Right cardiac atrium (tissue), 5 donors: Measurements from ENCODE around the gene PEAR1. TPM values are rescaled to one million over a fixed set of nuclear protein-coding genes. Genes with fewer than 3 reads are reported as not detected.
"Not testable (repeated sequence)": the region's sequence is repeated elsewhere in the genome, so short reads cannot be mapped to it uniquely, and the experiment has no call there.

Experiments
- ATAC-seq, 2 donors: fragments of 200-7000 bp; cut with Tn5 transposase; one replicate each; pipeline versions ENCODE4 v1.8.0 to v1.9.1; 2020; ENCODE audit warnings: moderate library complexity in 2 of 2, mild to moderate bottlenecking in 1 of 2
- DNase-seq, 3 donors: peaks; one replicate each; pipeline ENCODE4 v3.0.0-alpha.2; 2020
- H3K27ac ChIP-seq: one replicate; pipeline ENCODE4 v1.5.1; 2013; ENCODE audit warnings: mild to moderate bottlenecking, low read length, control low read depth, moderate library complexity
- H3K27me3 ChIP-seq: one replicate; pipeline ENCODE4 v1.6.1; 2013; ENCODE audit not compliant: control insufficient read depth, insufficient read depth
- H3K4me1 ChIP-seq: one replicate; pipeline ENCODE4 v1.6.1; 2013; ENCODE audit warnings: low read length; ENCODE audit not compliant: control insufficient read depth, insufficient read depth
- H3K4me3 ChIP-seq: one replicate; pipeline ENCODE4 v1.5.1; 2013; ENCODE audit warnings: low read length, control low read depth
- H3K9me3 ChIP-seq: one replicate; pipeline ENCODE4 v1.6.1; 2013; ENCODE audit warnings: low read length; ENCODE audit not compliant: control insufficient read depth
- WGBS: extraction: QIAGEN DNeasy Blood & Tissue Kit; methylation state at CpG from one replicate; pipeline ENCODE4 v1.1.7; 2013; 5-methylcytosine and 5-hydroxymethylcytosine counted together
- intact Hi-C, 4 donors: fragments of 100-400 bp; cut with DNase I; formaldehyde crosslinking; loops; one replicate each; pipeline versions ENCODE4 v1.11.0 to v1.14.0; 2022 to 2023
- polyA plus RNA-seq: library from polyadenylated mRNA; stranded (reverse); fragments of 200-250 nt; gene quantifications from one replicate; pipeline ENCODE4 v1.2.3, GENCODE V29; 2013
- total RNA-seq, 4 donors: library from RNA; stranded (reverse); fragmentation: NEBNext Ultra II Directional; extraction: Animal tissue kit (Norgen Biotek cat#: 25700); gene quantifications; one replicate each; pipeline ENCODE4 v1.2.1, GENCODE V29; 2021
- donor health status: healthy with polysubstance abuse.
- donor health status: DM: no; HTN: yes; CAD: no.
- donor health status: DM: no; HTN: no; CAD: no.
- donor health status: DM: no; HTN: yes; CAD: no; lungs with severe emphysema.
- donor health status: DM: yes; HTN: yes; CAD: no.

Gene PEAR1
- total and polyA plus RNA-seq, 5 donors = 6.6 to 10.3 (median 8.4) TPM

DNA sequence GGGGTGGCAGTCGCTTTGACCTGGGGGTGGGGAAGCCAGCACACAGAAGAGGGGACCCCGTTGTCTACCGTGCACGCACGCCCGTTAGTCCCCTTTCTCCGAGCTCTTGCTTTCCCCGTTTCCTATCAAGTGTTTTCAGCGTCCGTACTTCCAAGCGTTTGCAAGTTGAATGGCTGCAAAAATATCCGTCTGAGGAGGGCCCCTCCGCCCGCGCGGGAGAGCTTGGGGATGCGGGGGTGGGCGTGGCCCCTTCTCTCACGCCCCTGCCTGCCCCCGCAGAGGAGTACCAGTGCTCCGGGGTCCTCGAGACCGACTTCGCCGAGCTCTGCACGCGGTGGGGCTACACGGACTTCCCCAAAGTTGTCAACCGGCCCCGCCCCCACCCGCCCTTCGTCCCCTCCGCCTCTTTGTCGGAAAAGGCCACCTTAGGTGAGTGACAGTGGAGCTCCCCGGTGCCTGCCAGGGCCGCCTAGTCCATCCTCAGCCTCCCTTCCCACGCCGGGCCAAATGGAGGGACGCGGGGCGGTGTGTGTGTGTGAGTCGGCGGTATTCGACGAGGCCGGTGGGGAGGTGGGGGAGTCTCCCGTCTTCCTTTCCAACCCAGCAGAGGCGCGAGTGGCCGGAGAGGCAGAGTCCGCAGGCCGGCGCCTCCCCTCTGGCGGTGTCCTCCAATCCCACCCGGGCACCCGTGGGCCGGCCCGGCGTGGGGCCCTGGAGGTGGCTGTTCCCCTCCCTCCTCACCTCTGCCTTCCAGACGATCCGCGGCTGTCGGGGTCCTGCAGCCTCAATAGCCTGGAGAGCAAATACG is 30.4 kb downstream of the PEAR1 start:
- Histone ChIP-seq H3K9me3 (no peaks in the 10 kb centered on the region), H3K27ac (no peak overlapping the region), H3K4me3 (peak overlapping the region; percentile 22), H3K27me3 (peaks cover 3% of the 10 kb centered on the region), H3K4me1 (no peaks in the 10 kb centered on the region)
- ATAC-seq (no peak), DNase-seq (peak in 2 of 3 donors; percentile 33 to 65)
- WGBS = 2% methylated on average over 64 of the region's 64 CpGs
- intact Hi-C loops = no loop called here

DNA sequence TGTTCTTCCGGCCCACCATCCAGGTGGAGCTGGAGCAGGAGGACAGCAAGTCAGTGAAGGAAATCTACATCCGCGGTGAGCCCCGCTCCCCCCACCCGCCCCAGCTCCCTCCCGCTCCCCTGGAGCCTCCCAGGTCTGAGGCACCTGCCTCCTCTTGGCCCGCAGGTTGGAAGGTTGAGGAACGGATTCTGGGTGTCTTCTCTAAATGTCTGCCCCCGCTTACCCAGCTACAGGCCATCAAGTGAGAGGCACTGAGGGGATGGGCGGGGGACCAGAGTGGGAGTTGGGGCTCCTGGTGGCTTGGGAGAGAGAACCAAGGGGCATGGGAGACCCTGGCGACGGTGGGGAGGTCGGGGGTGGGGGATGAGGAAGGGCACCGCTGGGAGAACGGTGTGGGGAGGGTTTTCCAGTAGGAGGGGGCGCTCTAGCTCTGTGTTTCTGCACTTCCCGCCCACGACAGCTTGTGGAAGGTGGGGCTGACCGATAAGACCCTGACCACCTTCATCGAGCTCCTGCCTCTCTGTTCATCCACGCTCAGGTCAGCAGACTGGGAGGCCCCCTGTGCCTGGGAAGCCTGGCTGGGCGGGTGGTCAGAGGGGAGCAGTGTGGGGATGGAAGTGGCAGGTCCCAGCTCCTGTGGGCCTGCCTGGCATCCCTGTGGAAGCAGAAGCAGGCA is 31.1 kb downstream of the PEAR1 start:
- ATAC-seq = no peak
- DNase-seq = peak in 1 of 3 donors; percentile 34
- H3K27ac ChIP-seq = no peak overlapping the region
- H3K4me3 ChIP-seq = no peak overlapping the region
- 37% methylated on average over 22 of the region's 22 CpGs for WGBS
- H3K4me1 ChIP-seq = no peaks in the 10 kb centered on the region
- peaks cover 3% of the 10 kb centered on the region for H3K27me3 ChIP-seq
- intact Hi-C loops = loop anchor here in 1 of 4 donors (5.0 kb wide), 1 partner anchor 32 kb away; the partner anchor contains the start of gene PEAR1
- no peaks in the 10 kb centered on the region for H3K9me3 ChIP-seq

DNA sequence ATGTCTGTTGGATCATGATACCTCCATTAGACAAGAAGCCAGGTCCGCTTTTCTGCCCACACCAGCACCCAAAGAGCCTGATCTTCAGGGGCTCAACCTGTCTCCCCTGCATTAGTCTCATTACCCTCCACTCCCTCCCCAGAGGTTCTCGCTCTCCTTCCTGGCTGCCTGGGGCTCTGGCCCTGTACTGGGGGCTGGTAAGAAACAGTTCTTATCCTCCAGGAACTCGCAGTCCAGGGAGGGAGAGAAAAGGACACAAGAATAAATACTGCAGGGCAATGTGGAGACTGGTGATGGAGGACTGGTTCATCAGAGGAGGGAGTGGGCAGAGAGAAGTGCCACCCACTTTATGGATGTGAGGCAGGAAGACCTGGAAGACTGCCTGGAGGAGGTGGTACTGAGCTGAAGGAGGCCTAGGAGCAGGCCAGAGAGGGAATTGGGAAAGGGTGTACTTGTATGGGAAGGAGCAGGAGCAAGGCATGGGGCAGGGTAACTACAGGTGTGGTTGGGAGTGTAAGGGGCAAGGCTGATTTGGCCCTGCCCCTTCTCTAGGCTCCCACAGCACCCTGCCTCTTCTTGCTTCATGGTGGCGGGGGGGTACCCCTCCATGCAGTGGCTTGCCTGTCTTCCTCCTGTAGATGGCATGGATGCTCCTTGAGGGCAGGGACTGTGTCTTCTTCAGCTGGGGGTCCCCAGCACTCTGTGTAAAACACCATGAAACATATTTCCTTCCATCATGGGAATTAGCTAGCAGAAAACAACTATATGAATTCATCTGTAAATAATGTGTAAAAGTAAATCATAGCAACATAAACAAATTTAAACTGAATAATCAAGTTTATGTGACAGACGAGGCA is 31.9 kb downstream of the PEAR1 start:
- intact Hi-C loops = loop anchor here in 1 of 4 donors (5.0 kb wide), 1 partner anchor 33 kb away; the partner anchor contains the start of gene PEAR1
- Histone ChIP-seq H3K4me1 (no peaks in the 10 kb centered on the region), H3K27ac (no peak overlapping the region), H3K9me3 (no peaks in the 10 kb centered on the region), H3K4me3 (no peak overlapping the region), H3K27me3 (peaks cover 3% of the 10 kb centered on the region)
- 86% methylated on average over 5 of the region's 5 CpGs for WGBS
- DNase-seq (peak in 1 of 3 donors; percentile 30), ATAC-seq (no peak)

DNA sequence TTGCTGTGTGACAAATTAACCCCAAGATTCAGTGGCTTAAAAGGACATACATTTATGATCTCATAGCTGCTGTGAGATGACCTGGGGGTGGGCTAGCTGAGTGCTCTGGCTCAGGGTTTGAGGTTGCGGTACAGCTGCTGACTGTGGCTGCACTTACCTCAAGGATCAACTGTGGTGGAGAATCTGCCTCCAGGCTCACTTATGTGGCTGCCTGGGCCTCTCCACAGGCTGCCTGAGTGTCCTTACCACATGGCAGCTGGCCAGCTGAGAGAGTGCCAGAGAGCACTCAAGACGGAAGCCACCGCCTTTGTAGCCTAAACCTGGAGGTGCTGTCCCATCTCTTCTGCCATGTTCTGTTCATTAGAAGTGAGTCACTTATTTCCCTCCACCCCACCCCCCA is 32.7 kb downstream of the PEAR1 start:
- WGBS = 35% methylated on average over 3 of the region's 3 CpGs
- no peak for ATAC-seq
- Histone ChIP-seq H3K9me3 (no peaks in the 10 kb centered on the region), H3K4me3 (no peak overlapping the region), H3K27me3 (peaks cover 2% of the 10 kb centered on the region), H3K4me1 (no peaks in the 10 kb centered on the region), H3K27ac (no peak overlapping the region)
- intact Hi-C loops = loop anchor here in 1 of 4 donors (5.0 kb wide), 1 partner anchor 34 kb away; the partner anchor contains the start of gene PEAR1
- peak; percentile 60 to 83 (median 82) for DNase-seq

DNA sequence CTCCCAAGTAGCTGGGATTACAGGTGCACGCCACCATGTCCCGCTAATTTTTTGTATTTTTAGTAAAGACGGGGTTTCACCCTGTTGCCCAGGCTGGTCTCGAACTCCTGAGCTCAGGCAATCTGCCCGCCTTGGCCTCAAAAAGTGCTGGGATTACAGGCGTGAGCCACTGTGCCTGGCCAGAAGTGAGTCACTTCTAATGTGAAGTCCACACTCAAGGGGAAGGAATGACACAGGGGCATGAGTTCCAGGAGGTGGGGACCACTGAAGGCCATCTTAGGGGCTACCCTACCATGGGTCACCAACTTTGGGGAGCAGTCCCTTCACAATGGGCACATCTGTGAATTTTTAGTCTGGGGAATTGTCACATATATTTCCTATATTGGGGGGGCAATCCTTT is 33.2 kb downstream of the PEAR1 start:
- DNase-seq, H3K4me1 ChIP-seq, H3K9me3 ChIP-seq, H3K27me3 ChIP-seq, H3K27ac ChIP-seq, ATAC-seq, H3K4me3 ChIP-seq: not testable (repeated sequence)
- WGBS = 84% methylated on average over 6 of the region's 6 CpGs
- intact Hi-C loops = loop anchor here in 1 of 4 donors (5.0 kb wide), 1 partner anchor 34 kb away; the partner anchor contains the start of gene PEAR1

DNA sequence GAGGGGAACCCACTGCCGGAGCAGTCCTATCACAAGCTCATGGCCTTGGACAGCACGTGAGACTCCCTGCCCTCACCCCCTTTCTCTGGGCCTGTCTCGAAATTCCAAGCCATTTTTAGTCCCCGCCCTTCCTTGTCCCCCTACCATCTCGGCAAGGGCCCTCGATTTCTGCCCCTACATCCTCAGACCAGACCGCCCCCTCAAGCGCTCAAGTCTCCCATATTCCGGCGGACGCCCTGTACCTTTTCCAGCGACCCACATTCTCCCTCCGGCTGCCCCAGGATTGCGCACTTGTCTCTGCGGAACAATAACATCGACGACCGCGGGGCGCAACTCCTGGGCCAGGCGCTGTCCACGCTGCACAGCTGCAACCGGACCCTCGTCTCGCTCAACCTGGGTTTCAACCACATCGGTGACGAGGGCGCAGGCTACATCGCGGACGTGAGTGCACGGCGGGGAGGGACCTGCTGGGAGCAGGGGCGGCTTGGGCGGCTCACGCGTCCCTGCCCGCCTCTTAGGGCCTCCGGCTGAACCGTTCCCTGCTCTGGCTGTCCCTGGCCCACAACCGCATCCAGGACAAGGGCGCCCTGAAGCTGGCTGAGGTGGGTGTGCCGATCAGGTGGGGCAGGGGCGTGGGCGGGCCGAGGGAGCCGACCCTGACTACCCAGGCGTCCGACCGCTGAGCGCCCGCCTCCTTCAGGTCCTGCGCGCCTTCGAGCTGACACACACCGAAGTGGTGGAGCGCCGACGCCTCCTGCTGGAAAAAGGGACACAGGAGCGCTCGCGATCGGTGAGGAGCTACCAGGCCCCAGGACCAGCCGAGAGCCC is 33.9 kb downstream of the PEAR1 start:
- peak; percentile 53 to 69 for ATAC-seq

DNA sequence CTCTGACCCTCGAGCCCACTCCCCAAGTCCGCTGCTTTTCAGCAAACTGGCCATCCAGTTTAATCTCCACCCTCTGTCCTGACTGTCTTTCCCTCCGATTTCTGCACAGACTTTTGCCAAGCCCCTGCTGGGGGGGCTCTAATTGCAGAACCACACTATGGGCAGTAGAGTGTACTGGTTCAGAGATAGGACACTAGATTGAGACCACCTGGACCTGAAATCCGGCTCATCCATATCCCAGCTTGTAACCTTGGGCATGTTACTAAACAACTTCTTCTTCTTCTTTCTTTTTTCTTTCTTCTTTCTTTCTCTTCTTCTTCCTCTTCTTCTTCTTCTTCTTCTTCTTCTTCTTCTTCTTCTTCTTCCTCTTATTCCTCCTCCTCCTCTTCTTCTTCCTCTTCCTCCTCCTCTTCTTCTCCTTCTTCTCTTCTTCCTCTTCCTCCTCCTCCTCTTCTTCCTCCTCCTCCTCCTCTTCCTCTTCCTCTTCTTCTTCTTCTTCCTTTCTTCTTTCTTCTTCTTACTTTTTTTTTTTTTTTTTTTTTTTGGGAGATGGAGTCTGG is 34.6 kb downstream of the PEAR1 start:
- ATAC-seq (peak in 1 of 2 donors; percentile 2), DNase-seq (no peak)
- Histone ChIP-seq H3K27me3 (no peaks in the 10 kb centered on the region), H3K9me3 (no peaks in the 10 kb centered on the region), H3K4me3 (no peak overlapping the region), H3K27ac (no peak overlapping the region), H3K4me1 (no peaks in the 10 kb centered on the region)
- intact Hi-C loops = loop anchor here in 1 of 4 donors (5.0 kb wide), 1 partner anchor 36 kb away; the partner anchor contains the start of gene PEAR1
- 14% methylated on average over 4 of the region's 4 CpGs for WGBS

More for the DNA sequence above, 33.9 kb downstream of the PEAR1 start:
- Histone ChIP-seq H3K9me3 (no peaks in the 10 kb centered on the region), H3K4me3 (no peak overlapping the region), H3K27ac (no peak overlapping the region), H3K27me3 (no peaks in the 10 kb centered on the region), H3K4me1 (no peaks in the 10 kb centered on the region)
- intact Hi-C loops = loop anchor here in 1 of 4 donors (5.0 kb wide), 1 partner anchor 35 kb away; the partner anchor contains the start of gene PEAR1
- DNase-seq = peak; percentile 77 to 90 (median 88)
- WGBS = 6% methylated on average over 64 of the region's 64 CpGs

DNA sequence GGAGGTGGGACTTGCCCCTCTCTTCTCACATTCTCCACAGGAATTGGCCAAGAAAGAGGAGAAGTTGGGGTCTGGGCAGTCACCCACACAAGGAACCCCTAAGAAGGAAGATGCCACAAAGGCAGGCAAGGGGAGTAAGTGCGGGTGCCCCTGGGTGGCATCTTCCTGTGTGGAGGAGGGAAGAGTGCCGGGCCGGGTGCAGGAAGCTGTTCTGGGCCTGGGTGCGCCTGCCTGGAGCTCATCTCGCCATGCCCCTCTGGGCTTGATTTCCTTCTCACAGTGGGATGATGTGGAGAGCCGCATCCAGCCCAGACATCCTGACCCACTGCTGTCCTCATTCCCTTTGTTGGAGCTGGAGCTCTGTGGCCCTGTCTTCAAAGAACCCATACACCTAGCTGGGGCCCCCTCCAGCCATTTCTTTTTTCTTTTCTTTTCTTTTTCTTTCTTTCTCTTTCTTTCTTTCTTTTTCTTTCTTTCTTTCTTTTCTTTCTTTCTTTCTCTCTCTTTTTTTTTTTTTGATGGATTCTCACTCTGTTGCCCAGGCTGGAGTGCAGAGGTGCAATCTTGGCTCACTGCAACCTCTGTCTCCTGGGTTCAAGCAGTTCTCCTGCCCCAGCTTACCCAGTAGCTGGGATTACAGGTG is 36.2 kb downstream of the PEAR1 start:
- no peaks in the 10 kb centered on the region for H3K27me3 ChIP-seq
- DNase-seq = no peak
- intact Hi-C loops = loop anchor here in 1 of 4 donors (5.0 kb wide), 1 partner anchor 37 kb away; the partner anchor contains the start of gene PEAR1
- ATAC-seq = no peak
- 56% methylated on average over 6 of the region's 6 CpGs for WGBS
- H3K4me3 ChIP-seq = no peak overlapping the region
- H3K9me3 ChIP-seq = no peaks in the 10 kb centered on the region
- no peaks in the 10 kb centered on the region for H3K4me1 ChIP-seq
- H3K27ac ChIP-seq = no peak overlapping the region

DNA sequence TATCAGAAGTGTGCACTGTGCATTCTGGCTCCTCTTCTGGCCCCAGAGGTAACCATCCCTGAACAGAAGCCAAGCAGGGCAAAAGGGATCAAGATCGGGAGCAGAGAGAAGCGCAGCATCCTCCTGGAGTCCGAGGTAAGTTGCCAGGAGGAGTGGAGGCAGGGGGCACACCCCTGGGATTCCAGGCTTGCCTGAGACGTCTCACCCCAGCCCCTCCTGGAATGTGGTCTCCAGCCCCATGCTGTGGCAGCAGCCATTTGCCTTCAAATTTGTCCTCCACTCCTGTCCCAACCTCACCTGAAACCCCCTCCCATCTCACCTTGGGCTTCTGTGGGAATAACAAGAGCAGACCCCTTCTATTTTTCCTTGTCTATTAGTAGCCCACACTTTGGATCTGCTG is 37.0 kb downstream of the PEAR1 start:
- Histone ChIP-seq H3K4me1 (no peaks in the 10 kb centered on the region), H3K4me3 (no peak overlapping the region), H3K27ac (no peak overlapping the region), H3K9me3 (no peaks in the 10 kb centered on the region), H3K27me3 (no peaks in the 10 kb centered on the region)
- 58% methylated on average over 4 of the region's 4 CpGs for WGBS
- ATAC-seq (no peak), DNase-seq (no peak)
- intact Hi-C loops = no loop called here
